Activated CD4-positive, alpha-beta T cell treated with anti-CD3 and anti-CD28 coated beads, Interleukin-2, Interleukin-4, amounts not matched to agents 100 ng/mL and 50 ng/mL, durations not matched to agents 16 hours and 8 hours (primary cell): ENCODE results near the gene CACNB3.
"Not testable (repeated sequence)": the region's sequence is repeated elsewhere in the genome, so short reads cannot be mapped to it uniquely, and the experiment has no call there.

Experiments used
- DNase-seq: peaks from one replicate; pipeline ENCODE4 v3.0.0-alpha.2; 2020; ENCODE audit warnings: low spot score

The CACNB3 gene

DNA sequence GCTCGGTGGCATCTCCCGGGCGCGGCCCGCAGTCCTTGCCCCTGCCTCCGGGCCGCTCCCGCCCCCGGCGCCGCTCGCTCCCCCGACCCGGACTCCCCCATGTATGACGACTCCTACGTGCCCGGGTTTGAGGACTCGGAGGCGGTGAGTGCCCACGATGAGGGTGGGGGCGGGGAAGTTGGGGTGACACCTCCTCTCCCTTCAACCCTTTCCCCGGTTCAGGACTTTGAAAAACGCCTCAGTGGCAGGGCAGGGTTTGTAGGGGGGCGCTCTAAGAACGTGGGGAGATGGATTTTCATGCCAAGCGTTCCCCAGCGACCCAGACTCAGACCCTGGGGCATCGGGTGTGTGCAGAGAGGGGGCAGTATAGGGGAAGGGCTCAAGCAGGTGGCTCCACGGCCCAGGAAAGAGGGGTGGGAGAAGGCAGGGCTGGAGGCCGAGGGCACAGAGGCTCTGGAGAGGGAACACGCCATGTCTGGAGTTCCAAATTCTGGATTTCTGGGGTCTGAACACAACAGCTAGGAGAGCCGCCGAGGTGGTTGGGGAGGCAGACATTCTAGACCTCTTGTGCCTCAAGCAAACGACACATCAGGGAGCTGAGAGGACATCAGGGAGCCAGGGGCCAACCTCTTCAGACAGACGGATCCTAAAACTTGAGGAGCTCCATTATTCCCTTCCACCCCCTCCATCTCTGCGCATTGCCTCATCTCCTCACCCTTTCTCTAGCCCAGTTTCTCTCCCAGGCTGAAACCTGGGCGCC lies 715 bp downstream of the CACNB3 start:
- no peak for DNase-seq

DNA sequence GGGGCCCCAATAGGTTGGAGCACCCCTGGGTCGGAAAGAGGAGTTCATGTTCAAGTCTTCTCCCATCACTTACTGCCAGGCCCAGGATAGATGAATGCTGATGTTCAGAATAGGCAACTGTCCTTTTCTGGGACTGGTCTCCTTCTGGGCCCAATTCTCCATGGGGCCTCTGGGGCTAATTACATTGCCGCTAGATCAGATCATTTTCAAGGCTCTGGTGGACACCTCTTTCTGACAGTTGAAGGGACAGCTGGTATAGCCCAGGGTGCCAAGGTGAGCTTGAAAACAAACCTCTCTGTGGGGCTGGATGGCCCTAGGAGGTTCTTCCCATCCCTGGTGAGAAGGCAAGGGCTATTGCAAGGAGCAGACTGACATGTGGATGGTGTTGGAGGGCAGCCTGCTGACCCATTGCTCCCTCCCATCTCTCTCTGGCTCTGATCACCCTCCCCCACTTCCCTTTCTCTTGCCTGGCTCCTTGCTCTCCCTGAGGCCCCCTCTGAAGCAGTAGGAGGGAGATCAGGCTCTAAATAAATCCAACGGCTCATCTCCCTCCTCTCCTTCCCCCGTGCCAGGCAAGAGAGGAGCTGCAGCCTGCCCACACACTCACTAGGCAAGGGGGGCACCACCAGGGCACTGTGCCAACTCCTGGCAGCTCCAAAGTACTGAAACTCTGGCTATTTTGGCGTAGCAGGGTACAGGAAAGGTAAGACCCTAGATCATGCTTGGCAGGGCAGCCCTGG lies 1.9 kb downstream of the CACNB3 start:
- no peak for DNase-seq

DNA sequence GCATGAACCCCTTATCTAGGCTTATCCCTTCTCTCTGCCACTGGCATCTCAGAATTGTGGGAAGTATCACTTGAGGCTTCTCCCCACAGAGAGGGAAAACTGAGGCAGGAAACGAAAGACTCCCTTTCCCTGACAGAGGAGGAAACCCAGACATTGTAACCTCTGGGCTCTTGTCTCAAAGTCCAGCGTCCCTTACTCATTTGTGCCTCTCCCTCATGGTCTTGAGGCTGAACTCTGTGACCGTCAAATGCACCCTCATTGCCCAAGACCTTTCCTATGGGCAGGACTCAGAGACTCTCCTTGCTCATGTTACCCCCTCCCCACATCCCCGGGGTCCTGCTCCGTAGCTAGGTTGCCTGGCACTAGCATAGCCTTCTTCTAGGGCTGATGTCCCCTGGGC lies 3.8 kb downstream of the CACNB3 start:
- no peak for DNase-seq

DNA sequence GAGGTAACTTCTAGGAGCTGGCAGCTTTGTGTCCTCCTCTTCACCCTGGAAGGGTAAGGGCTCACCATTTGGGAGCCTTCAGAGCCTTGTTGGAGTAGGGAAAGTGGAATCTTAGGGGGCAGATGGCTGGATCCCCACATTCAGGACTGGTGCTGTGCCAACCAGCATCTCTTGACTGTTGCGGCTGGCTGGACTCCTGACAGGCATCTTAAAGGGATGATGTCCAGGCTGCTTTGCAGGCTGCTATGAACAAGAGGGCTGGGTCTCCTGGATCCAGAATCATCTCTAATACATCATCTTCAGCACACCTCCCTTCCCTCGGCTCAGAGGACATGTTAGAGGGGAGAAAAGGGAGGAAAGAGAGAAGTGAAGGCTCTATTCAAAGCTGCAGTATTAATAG lies 4.4 kb downstream of the CACNB3 start:
- no peak for DNase-seq

DNA sequence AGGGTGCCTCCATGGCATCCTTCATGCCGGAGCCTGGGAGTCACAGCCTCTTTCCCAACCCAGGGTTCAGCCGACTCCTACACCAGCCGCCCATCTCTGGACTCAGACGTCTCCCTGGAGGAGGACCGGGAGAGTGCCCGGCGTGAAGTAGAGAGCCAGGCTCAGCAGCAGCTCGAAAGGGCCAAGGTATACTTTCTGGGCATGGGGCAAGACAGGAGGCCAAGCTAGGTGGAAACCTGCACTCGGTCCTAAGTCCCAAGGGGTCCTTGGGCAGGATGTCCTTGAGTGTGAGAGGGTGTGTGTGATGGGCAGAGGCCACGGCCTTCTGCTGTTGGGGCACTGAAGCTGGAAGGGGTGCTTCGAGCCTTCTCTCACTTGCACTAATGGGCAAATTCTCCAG lies 5.0 kb downstream of the CACNB3 start:
- DNase-seq = no peak

DNA sequence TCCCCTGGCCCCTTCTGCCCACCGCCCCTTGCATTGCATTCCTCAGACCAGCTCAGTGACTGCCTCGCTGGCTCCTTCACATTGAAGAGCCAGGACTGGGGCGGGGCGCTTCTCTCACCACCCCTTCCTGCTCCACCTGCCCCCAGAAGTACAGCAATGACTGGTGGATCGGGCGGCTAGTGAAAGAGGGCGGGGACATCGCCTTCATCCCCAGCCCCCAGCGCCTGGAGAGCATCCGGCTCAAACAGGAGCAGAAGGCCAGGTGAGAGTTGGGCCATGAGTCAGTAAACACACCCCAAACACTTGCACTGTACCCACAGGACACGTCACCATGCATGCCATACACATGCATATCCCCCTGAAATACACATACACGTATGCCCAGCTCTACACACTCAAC lies 5.8 kb downstream of the CACNB3 start:
- DNase-seq = peak; percentile 20

DNA sequence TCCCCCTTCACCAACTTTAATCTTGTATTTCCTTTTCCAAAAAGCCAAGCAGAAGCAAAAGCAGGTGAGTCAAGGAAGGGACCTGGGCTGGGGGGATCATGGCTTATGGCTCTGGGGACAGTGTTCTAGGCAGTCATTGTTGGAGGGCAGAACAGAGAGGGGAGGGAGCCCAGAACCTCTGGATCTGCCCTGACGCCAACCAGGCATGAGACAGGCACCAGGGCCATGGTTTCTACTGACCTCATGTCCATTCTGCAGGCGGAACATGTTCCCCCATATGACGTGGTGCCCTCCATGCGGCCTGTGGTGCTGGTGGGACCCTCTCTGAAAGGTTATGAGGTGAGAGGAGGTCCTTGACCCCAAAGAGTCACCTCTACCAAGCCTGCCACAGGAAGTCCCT lies 6.6 kb downstream of the CACNB3 start:
- no peak for DNase-seq

DNA sequence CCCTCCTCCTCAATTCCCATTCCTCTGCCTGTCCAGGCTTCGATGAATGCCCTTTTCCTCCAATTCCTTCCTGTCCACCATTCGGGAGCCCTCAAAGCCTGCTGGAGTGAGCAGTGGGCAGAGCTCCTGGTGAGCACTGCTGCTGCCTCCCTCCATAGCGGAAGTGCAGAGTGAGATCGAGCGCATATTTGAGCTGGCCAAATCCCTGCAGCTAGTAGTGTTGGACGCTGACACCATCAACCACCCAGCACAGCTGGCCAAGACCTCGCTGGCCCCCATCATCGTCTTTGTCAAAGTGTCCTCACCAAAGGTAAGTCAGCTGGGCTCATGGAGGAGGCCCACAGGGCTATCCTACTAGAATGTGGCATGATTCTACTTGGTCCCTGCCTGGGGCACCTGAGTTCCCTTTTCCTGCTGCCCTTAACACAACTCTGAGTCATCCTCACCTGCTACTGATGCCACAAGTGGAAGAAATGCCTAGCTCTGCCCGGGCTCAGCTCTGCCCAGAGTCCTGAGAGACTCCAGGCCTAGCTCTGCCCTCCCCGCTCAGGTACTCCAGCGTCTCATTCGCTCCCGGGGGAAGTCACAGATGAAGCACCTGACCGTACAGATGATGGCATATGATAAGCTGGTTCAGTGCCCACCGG lies 8.0 kb downstream of the CACNB3 start:
- DNase-seq = no peak

DNA sequence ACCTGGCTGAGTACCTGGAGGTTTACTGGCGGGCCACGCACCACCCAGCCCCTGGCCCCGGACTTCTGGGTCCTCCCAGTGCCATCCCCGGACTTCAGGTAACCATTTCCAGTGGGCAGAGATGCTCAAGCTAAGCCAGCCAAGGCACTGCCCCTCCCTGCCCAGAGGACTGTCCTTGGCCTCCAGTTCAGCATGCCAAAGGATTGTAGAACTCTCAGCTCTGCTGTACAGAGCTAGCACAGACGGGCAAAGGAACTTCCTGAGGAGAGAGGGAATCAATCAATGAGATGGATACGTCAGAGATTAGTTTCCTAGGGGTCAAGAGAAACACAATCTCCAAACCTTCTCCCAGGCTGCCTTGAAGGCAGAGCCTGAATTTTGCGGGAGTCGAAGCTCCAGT lies 8.7 kb downstream of the CACNB3 start:
- no peak for DNase-seq

DNA sequence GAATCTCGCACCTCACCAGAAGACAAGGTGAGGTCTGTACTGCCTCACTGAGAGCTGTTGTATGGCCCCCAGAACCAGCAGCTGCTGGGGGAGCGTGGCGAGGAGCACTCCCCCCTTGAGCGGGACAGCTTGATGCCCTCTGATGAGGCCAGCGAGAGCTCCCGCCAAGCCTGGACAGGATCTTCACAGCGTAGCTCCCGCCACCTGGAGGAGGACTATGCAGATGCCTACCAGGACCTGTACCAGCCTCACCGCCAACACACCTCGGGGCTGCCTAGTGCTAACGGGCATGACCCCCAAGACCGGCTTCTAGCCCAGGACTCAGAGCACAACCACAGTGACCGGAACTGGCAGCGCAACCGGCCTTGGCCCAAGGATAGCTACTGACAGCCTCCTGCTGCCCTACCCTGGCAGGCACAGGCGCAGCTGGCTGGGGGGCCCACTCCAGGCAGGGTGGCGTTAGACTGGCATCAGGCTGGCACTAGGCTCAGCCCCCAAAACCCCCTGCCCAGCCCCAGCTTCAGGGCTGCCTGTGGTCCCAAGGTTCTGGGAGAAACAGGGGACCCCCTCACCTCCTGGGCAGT lies 9.3 kb downstream of the CACNB3 start:
- no peak for DNase-seq

DNA sequence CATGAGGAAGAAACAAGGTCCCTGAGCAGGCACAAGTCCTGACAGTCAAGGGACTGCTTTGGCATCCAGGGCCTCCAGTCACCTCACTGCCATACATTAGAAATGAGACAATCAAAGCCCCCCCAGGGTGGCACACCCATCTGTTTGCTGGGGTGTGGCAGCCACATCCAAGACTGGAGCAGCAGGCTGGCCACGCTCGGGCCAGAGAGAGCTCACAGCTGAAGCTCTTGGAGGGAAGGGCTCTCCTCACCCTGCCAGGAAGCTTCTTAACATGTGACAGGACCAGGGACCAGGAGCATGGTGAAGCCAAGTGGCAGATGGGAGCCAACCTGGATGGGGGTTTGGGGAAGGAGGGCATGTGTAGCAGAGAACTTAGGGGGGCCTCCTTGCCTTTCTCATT lies 10.0 kb downstream of the CACNB3 start:
- no peak for DNase-seq

DNA sequence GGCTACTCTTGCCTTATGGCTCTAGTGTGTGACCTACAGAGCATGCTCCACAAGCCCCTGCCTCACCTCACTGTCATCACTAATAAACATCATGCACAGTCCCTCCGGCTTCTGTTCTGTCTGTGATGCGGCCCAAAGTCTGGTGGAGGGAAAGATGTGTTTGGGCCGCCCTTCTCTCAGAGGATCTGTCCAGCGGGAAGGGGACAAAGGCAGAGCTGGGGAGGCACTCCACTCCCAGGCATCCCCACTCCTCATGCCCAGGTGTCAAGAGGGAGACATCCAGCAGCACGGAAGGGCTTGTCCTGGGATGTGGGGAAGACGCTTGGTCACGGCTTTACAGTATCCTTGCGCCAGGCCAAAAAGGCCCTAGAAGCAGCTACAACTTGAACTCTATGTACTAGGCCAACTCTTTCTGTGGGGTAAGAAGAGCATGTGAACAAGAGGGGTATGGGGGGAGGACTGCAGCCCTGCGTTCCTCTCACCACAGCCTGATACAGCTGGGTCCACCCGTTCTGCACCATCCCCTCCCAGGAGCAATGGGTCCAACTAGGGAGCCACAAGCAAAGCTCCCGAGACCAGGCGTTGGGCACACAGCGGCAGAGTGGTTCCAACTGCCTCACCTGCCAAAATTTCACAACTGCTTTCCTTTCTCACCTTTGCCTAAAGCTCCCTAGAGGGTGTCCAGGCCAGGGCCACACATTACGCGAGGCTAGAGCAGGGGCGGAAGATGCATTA lies 10.7 kb downstream of the CACNB3 start:
- no peak for DNase-seq

DNA sequence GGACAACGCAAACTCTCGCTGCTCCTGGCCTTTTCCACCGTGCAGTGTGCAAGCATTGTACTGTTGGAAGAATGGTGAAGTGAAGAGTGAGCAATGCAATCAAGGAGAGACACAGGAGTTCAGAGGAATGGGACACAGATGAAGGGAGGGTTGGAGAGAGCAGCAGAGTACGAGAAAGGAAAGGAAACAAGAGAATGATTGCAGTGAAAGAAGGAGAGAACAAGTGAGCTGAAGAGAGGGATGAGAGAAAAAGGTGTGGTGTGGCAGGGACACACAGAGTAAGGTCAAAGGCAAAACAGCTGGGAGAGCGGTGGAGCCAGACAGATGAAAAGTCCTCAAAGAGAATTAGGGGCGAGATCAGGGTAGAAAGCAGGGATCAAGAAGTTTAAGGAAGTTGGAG lies 13.0 kb downstream of the CACNB3 start:
- no peak for DNase-seq

DNA sequence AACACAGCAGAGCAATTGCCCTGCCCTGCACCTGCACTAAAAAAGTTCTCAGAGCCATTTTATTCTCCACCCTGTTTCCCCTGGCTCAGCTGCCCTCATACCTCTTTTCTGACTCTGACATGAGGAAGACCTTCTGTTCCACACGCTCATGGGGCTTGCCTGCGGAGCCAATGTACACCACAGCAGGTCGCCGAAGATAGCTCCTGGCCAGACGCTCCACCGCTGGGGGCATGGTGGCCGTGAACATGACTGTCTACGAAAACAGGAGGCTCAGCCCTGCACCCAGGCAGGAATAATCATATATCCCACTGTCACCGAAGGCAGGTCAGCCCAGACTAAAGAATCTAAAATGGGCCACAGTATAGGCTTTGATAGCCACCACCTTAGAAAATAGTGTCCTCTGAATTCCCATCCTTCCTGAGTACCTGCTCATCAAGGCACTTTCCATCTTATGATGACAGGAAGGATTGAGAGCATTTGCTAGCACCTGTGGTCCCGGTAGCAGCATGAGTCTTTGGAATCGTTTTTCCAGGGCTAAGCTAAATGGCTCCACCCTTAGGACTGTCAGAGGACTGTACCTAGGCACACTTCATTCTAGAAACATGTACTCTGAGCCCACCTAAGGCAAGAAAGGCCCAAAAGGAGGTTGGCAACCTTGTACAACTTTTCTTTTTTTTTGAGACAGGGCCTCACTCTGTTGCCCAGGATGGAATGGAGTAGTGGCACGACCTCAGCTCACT lies 14.2 kb downstream of the CACNB3 start:
- DNase-seq = no peak

DNA sequence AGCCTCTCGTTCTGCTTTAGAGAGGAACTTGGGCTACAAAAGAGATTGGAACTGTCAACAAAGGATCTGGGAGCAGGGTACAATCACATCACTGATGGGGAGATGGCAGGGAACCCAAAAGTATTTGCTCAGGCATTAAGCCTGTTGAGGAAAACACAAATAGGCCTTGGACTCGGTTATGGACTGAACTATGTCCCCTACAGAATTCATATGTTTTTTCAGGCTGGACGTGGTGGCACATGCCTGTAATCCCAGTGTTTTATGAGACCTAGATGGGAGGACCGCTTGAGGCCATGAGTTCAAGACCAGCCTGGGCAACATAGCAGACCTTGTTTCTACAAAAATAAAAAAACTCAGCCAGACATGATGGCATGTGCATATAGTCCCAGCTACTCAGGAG lies 19.8 kb downstream of the CACNB3 start:
- no peak for DNase-seq

DNA sequence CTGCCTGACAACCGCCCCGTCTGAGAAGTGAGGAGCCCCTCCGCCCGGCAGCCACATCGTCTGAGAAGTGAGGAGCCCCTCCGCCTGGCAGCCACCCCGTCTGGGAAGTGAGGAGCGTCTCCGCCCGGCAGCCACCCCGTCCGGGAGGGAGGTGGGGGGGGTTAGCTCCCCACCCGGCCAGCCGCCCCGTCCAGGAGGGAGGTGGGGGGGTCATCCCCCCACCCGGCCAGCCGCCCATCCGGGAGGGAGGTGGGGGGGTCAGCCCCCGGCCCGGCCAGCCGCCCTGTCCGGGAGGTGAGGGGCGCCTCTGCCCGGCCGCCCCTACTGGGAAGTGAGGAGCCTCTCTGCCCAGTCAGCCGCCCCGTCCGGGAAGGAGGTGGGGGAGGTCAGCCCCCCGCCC lies 23.7 kb downstream of the CACNB3 start:
- DNase-seq = not testable (repeated sequence)

DNA sequence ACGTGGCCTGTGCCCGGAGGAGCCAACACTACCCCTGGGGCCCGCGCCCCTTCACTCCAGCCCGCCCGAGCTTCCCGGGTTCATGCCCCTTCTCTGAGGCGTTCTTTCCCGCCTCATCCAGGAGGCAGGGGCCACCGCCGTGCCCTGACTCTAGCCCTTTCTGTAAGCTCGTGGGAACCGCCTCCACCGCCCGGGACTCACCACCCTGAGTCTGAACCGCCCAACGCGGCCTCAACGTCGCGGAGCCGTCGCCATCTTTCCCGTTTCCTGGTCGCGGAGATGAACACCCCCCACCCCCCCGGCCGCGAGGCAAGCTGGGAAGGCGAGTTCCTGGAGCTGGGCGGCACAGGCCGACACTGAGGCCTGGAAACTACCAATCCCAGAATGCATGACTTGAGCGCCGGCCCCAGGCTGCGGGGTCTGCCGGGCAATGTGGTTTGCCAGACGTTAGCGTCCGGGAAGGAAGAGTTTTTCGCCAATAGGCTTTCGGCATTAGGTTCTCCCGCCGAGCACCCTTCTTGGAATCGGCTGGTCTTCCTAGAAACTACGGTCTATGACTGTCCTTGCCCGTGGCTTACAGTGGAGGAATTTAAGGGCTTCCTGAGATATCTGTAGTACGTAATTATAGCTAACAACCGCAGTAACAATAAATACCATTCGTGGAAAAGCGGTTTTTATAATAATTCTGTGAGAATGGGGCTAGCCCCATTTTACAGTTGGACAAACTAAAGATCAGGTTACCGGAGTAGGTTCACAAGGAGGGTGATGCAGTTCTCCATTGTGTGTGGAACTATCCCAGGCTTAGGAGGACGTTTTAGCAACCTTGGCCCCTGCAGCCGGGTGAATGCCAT lies 33.8 kb downstream of the CACNB3 start, which contains the start of gene DDX23:
TSS of gene DDX23 (minus strand) at position 281 of the 851 bp plus-strand sequence. CDS start 6,381 bp downstream, outside the sequence.
- DNase-seq = peak; percentile 98

DNA sequence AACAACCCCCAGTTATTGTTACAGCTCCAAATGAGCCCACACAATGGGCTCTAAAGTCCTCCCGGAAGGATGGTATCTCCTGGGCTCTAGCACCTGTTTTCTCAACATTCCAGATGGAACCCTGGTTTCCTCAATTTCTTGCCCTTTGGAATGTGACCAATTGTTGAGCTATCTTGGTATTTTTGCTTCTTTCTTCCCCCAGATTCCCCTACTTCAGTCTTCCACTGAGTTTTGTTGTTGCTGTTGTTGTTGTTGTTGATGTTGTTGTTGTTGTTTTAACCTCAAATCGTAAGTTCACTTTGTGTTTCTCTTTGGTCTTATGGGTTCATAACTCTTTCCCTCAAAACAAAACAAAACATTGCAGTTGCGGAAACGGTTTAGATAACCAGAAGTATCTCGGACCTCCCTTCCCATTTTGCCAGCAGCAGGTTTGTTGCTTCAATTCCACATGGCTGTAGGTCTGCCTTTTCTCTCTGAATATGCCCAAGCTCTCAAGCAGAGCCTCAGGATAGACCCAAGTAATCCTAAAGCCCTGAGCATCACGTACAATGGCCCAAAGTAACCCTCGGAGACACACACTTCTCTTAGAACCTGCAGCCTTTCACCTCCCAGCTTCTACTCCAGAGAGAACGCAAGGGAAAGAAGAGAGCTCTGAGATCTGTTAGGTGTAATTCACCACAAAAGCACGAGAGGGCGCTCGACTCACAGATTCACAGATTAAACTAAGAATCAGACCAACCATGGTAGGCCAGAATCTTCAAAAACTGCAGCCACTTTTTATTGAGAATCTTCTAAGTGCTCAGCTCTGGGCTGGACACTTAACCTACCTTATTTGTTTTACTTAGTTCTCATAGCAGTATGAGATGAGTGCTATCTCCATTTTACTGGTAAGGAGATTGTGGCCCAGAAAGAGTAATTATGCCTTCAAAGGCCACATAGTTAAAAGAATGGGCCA lies 34.7 kb downstream of the CACNB3 start:
- DNase-seq = peak; percentile 93

DNA sequence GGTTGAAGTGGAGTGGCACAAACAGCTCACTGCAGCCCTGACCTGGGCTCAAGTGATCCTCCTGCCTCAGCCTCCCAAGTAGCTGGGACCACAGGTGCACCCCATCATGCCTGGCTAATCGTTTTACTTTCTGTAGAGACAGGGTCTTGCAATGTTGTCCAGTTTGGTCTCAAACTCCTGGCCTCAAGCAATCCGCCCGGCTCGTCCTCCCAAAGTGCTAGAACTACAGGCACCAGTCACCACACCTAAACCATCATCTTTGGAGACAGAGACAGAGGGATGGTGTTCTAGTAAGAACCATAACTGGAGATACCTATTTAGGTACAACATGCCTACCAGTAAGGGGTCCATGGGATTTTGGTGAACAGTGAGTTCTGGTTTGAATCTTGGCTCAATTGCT lies 36.2 kb downstream of the CACNB3 start:
- DNase-seq = no peak
